C4-2B (cell line): ENCODE measurements around the gene KCTD18.

Source experiments
- H3K27ac ChIP-seq: fragments of 450-650 bp; 2 replicates; pipeline ENCODE4 v1.5.1; 2017
- ZFX ChIP-seq: fragments of 450-650 bp; IDR thresholded peaks from 2 replicates; pipeline ENCODE4 v1.6.1; 2017
- TF ChIP-seq, protein P1 (sequence below): fragments of 450-650 bp; conservative IDR thresholded peaks from 2 replicates; pipeline ENCODE4 v1.5.1; 2017; ENCODE audit warnings: mild to moderate bottlenecking

Gene KCTD18

DNA sequence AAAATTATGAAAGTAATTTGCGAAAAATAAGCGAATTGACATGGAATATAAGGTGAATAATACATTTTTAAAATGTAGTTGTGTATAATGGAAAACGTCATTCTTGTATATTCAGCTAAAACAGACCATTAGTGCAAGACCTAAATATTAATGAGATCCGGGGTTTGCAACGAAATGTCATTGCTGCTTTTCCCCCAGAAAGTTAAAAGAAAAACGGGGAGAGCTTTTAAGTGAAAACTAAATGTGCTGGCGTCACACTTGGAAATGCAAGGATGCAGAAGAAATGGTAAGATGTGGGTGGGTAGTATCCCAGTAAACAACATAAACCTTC, 15.6 kb upstream of the KCTD18 start:
- peak overlapping the region; percentile 86 for H3K27ac ChIP-seq
- no peak for TF ChIP-seq ZFX
- TF ChIP-seq, protein P1, sequence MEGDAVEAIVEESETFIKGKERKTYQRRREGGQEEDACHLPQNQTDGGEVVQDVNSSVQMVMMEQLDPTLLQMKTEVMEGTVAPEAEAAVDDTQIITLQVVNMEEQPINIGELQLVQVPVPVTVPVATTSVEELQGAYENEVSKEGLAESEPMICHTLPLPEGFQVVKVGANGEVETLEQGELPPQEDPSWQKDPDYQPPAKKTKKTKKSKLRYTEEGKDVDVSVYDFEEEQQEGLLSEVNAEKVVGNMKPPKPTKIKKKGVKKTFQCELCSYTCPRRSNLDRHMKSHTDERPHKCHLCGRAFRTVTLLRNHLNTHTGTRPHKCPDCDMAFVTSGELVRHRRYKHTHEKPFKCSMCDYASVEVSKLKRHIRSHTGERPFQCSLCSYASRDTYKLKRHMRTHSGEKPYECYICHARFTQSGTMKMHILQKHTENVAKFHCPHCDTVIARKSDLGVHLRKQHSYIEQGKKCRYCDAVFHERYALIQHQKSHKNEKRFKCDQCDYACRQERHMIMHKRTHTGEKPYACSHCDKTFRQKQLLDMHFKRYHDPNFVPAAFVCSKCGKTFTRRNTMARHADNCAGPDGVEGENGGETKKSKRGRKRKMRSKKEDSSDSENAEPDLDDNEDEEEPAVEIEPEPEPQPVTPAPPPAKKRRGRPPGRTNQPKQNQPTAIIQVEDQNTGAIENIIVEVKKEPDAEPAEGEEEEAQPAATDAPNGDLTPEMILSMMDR: no peak

DNA sequence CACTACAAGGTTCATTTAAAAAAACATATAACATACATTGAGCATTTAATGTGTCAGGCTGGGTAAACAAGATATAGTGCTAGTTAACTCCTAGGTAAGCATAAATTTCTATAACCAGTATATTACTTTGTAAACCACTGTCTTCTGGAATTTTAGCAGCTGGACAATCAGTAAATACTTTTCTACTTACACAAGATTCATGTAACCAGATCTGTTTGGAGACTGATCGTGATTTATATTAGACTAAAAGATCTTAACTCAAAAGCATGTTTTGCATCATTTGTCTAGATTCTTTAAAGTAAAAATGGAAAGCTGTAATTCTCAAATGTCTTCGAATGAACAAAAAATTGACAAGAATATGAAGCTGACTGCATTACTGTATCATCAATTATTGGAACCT, 15.2 kb upstream of the KCTD18 start:
- no peak overlapping the region for H3K27ac ChIP-seq
- TF ChIP-seq, protein P1: no peak
- TF ChIP-seq ZFX: no peak

DNA sequence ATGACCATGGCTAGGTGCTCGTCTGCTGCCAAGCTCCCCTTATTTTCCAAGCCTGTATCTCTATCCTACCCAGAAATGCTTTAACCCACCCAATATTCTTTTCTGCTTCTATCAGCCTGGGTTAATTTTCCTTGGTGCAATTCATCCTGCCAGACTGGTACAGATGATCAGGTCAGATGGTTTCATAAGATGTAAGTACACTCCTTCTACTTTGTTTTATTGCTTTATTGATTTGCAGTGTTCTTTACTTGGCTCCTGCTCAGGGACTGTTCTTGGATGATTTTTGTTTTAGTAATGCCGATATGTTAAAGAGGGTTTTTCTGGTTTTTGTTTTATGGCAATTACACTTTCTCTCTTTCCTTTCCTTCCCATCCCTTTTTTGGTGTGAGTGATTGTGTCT, 13.7 kb upstream of the KCTD18 start:
- H3K27ac ChIP-seq: no peak overlapping the region
- no peak for TF ChIP-seq ZFX
- TF ChIP-seq, protein P1: no peak

DNA sequence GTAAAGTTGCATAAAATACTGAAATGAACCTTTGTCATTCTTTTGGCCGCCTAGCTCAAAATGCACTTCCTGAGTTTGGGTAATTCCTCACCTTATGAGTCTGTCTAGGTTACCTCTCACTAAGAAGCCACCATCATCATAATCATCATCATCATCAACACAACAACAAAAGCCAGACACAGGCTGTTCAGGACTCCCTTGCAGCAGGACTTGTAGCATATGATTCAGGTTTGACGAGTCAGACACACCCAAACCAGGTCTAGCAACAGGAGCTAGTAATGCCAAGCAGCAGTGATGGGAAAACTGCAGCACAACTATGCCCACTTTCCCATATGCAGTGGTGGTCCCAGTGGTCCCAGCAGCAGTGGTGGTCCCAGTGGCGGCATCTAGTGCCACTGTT, 13.3 kb upstream of the KCTD18 start:
- no peak overlapping the region for H3K27ac ChIP-seq
- TF ChIP-seq, protein P1: no peak
- no peak for TF ChIP-seq ZFX

DNA sequence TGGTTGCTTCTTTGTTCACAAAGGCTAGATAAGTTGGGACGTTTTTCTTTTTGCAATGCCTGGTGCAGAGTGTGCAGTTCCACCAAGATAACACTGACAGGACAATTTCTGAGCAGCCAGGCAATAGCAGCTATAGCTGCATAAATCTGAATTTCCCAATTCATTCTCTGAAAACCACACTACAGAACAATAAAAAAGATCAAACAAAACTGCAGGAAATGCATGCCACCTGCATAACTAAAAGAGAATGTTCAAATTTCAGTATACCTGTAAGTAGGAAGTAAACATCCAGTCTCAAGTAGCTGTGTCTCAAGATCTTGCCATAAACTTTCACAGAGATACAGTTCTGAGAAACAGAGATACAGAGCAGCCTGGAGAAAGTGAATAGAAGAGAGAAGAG, 5.3 kb upstream of the KCTD18 start:
- TF ChIP-seq, protein P1: no peak
- no peak for TF ChIP-seq ZFX
- no peak overlapping the region for H3K27ac ChIP-seq

DNA sequence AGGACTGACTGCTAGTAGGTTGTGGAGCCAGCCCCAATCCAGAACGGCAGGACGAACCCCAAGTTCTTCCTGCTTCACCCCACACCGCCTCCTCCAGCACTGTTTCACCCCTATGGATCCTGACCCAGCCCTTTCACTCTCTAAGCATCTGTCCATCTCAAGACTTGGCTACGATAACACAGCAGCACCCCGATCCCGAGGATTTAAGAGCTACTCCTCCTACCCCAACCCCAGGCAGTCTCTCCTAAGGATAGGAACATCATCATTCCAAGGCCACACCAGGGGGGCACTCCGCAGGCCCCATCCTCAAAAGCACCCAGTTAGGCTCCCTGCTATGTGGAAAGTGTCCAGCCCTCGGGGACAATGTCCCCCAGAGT, 645 bp downstream of the KCTD18 start:
- TF ChIP-seq, protein P1: no peak
- no peak for TF ChIP-seq ZFX
- H3K27ac ChIP-seq: peak overlapping the region; percentile 86

DNA sequence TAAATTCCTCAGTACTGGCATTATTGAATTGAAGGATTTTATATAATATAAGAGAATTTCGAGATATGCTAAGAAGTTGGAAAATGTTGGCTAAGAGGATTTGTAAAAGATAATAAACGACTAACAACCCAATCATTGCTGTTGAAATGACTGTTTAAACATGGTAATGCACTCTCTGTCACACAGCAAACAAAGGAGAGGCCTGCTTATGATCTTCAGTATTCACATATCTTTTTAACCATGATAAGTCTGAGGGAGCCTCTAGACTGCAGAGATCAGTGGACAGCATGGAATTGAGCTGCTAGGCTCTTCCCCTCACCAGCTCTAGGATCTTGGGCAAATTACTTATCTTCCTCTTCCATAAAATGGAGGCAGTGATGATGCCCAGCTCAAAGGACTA, 2.7 kb downstream of the KCTD18 start:
- no peak overlapping the region for H3K27ac ChIP-seq
- no peak for TF ChIP-seq ZFX
- TF ChIP-seq, protein P1: no peak
